GM12872 (cell line): ENCODE measurements around the gene BCL11B.

Experiments
- CTCF ChIP-seq: IDR thresholded peaks from 3 replicates; pipeline ENCODE4 v1.5.1; 2011; ENCODE audit warnings: low read depth, mild to moderate bottlenecking, low read length, moderate library complexity; ENCODE audit not compliant: insufficient read depth

Gene BCL11B

GRCh38 chr14:99304208-99304607 is 32.2 kb upstream of the BCL11B start:
- no peak for TF ChIP-seq CTCF

- TF ChIP-seq CTCF = no peak
These were observed 28.2 kb upstream of the BCL11B start for GRCh38 chr14:99300190-99300589.

GRCh38 chr14:99296517-99296916 is 24.5 kb upstream of the BCL11B start:
- no peak for TF ChIP-seq CTCF

- TF ChIP-seq CTCF = no peak
These were observed 17.6 kb upstream of the BCL11B start for GRCh38 chr14:99289394-99290189.

GRCh38 chr14:99288948-99289347 is 17.0 kb upstream of the BCL11B start:
- TF ChIP-seq CTCF = no peak

GRCh38 chr14:99287269-99287942 is 15.4 kb upstream of the BCL11B start:
- TF ChIP-seq CTCF = no peak

GRCh38 chr14:99286761-99287160 is 14.8 kb upstream of the BCL11B start:
- TF ChIP-seq CTCF = no peak
